ENCODE data around the gene CORIN.

DNA sequence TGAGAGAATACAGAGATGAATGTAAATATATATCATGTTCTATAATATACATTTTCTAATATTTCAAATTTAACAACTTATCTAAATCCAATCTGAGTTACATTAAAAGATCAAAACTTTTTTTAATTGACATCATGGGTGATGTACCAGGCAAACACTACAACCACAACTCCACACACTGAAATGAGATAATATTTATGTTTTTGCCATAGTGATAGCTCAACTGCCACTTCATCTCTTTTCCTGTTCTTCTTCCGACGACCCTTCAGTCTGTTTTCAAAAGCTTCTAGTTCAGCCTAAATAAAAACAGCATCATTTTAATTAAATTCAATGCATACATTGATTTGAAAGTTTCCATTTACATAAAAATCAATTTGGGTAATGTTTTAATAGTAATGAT is 10.2 kb upstream of the CORIN start:
- TF ChIP-seq, protein P1, sequence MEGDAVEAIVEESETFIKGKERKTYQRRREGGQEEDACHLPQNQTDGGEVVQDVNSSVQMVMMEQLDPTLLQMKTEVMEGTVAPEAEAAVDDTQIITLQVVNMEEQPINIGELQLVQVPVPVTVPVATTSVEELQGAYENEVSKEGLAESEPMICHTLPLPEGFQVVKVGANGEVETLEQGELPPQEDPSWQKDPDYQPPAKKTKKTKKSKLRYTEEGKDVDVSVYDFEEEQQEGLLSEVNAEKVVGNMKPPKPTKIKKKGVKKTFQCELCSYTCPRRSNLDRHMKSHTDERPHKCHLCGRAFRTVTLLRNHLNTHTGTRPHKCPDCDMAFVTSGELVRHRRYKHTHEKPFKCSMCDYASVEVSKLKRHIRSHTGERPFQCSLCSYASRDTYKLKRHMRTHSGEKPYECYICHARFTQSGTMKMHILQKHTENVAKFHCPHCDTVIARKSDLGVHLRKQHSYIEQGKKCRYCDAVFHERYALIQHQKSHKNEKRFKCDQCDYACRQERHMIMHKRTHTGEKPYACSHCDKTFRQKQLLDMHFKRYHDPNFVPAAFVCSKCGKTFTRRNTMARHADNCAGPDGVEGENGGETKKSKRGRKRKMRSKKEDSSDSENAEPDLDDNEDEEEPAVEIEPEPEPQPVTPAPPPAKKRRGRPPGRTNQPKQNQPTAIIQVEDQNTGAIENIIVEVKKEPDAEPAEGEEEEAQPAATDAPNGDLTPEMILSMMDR (IDR thresholded peaks at IDR 0.05) = no peak
- TF ChIP-seq POLR2A (IDR thresholded peaks at IDR 0.05) = no peak
